Measurements from ENCODE around the gene PDE3B. TPM values are rescaled to one million over a fixed set of nuclear protein-coding genes. Genes with fewer than 3 reads are reported as not detected.

The PDE3B gene
- polyA plus RNA-seq, 1 of the 3 experiments (the other 2 are of a cell fraction) = 0.26 TPM

DNA sequence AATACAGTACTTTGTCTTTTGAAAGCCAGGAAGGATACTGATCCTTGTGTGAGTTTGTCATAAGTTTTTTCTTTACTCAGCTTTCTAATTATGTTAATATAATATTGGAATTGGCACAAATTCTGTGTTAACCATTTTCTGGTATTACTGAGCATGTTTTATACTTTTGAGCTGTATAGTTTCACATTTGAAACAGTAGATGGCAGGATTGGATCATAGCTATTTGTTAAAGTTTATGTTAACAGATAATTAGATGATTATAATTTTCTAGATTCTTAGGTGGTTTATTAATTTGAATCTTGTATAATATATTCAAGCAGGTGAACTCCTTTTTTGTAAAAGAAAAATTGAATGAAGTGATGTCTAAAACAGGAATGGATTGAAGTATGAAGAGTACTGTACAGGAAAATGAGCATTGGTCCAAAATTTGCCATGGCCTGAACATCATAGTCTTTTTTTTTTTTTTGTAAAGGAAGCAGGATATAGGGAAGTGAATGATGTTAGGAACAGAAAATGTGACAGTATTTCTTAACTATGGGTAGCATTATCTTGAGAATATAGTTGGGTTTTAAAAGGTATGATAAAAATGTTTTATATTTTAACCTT, 146.4 kb downstream of the PDE3B start:
- Histone ChIP-seq H3K4me3 (ENCODE audit: low read depth in 2 of 2, low read length in 1 of 2) (no peak overlapping the region), H2AFZ (ENCODE audit: low read depth) (no peak overlapping the region), H3K9me2 (no peaks in the 10 kb centered on the region), H3K27ac (ENCODE audit: low read depth in 2 of 2, low read length in 1 of 2) (no peak overlapping the region), H3K27me3 (ENCODE audit: insufficient read depth) (no peaks in the 10 kb centered on the region), H3K79me2 (ENCODE audit: insufficient read depth) (no peaks in the 10 kb centered on the region), H4K20me1 (ENCODE audit: insufficient read depth) (no peaks in the 10 kb centered on the region), H3K4me2 (no peak overlapping the region), H3K36me3 (replicated peaks in 1 of 2; ENCODE audit: control insufficient read depth in 1 of 2, insufficient read depth in 2 of 2, low read length in 1 of 2) (no peaks in the 10 kb centered on the region), H3F3A (replicated peaks; ENCODE audit: insufficient read depth) (no peaks in the 10 kb centered on the region), H3K9me3 (no peaks in the 10 kb centered on the region), H3K4me1 (ENCODE audit: control insufficient read depth in 1 of 2, insufficient read depth in 2 of 2, low read depth in 1 of 2, low read length in 1 of 2) (no peaks in the 10 kb centered on the region; a peak in 1 of 4 replicates), H3K9ac (no peak overlapping the region)
- DNase-seq = no peak
- TF ChIP-seq MEF2A (IDR thresholded peaks at IDR 0.05; ENCODE audit: borderline replicate concordance, low read depth) = no peak
- no peak for TF ChIP-seq FOSL2 (IDR thresholded peaks at IDR 0.05; ENCODE audit: borderline replicate concordance, low read depth)
- no peak for TF ChIP-seq TAF1 (IDR thresholded peaks at IDR 0.05; ENCODE audit: borderline replicate concordance, low read depth, low read length)
- TF ChIP-seq SIN3A (IDR thresholded peaks at IDR 0.05; ENCODE audit: borderline replicate concordance, low read depth, low read length) = no peak
- no peak for TF ChIP-seq RFX5 (IDR thresholded peaks at IDR 0.05; ENCODE audit: low read length)
- TF ChIP-seq, protein P1, sequence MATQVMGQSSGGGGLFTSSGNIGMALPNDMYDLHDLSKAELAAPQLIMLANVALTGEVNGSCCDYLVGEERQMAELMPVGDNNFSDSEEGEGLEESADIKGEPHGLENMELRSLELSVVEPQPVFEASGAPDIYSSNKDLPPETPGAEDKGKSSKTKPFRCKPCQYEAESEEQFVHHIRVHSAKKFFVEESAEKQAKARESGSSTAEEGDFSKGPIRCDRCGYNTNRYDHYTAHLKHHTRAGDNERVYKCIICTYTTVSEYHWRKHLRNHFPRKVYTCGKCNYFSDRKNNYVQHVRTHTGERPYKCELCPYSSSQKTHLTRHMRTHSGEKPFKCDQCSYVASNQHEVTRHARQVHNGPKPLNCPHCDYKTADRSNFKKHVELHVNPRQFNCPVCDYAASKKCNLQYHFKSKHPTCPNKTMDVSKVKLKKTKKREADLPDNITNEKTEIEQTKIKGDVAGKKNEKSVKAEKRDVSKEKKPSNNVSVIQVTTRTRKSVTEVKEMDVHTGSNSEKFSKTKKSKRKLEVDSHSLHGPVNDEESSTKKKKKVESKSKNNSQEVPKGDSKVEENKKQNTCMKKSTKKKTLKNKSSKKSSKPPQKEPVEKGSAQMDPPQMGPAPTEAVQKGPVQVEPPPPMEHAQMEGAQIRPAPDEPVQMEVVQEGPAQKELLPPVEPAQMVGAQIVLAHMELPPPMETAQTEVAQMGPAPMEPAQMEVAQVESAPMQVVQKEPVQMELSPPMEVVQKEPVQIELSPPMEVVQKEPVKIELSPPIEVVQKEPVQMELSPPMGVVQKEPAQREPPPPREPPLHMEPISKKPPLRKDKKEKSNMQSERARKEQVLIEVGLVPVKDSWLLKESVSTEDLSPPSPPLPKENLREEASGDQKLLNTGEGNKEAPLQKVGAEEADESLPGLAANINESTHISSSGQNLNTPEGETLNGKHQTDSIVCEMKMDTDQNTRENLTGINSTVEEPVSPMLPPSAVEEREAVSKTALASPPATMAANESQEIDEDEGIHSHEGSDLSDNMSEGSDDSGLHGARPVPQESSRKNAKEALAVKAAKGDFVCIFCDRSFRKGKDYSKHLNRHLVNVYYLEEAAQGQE (IDR thresholded peaks at IDR 0.05; ENCODE audit: low read depth, low read length) = no peak
- no peak for TF ChIP-seq YY1 (IDR thresholded peaks at IDR 0.05; ENCODE audit: low read depth)
- TF ChIP-seq CHD2 (IDR thresholded peaks at IDR 0.05; ENCODE audit: low read length, partially characterized antibody) = no peak
- TF ChIP-seq SMC3 (IDR thresholded peaks at IDR 0.05; ENCODE audit: low read depth, low read length) = peak; percentile 22; the same call in 1 of the 2 replicates
- TF ChIP-seq NRF1 (IDR thresholded peaks at IDR 0.05; ENCODE audit: low read depth, low read length) = no peak
- TF ChIP-seq, protein P2, sequence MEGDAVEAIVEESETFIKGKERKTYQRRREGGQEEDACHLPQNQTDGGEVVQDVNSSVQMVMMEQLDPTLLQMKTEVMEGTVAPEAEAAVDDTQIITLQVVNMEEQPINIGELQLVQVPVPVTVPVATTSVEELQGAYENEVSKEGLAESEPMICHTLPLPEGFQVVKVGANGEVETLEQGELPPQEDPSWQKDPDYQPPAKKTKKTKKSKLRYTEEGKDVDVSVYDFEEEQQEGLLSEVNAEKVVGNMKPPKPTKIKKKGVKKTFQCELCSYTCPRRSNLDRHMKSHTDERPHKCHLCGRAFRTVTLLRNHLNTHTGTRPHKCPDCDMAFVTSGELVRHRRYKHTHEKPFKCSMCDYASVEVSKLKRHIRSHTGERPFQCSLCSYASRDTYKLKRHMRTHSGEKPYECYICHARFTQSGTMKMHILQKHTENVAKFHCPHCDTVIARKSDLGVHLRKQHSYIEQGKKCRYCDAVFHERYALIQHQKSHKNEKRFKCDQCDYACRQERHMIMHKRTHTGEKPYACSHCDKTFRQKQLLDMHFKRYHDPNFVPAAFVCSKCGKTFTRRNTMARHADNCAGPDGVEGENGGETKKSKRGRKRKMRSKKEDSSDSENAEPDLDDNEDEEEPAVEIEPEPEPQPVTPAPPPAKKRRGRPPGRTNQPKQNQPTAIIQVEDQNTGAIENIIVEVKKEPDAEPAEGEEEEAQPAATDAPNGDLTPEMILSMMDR (IDR thresholded peaks at IDR 0.05) = peak; percentile 75
- TF ChIP-seq, protein P3, sequence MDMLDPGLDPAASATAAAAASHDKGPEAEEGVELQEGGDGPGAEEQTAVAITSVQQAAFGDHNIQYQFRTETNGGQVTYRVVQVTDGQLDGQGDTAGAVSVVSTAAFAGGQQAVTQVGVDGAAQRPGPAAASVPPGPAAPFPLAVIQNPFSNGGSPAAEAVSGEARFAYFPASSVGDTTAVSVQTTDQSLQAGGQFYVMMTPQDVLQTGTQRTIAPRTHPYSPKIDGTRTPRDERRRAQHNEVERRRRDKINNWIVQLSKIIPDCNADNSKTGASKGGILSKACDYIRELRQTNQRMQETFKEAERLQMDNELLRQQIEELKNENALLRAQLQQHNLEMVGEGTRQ (IDR thresholded peaks at IDR 0.05; ENCODE audit: borderline replicate concordance, low read depth, low read length) = no peak
- TF ChIP-seq, protein P4, sequence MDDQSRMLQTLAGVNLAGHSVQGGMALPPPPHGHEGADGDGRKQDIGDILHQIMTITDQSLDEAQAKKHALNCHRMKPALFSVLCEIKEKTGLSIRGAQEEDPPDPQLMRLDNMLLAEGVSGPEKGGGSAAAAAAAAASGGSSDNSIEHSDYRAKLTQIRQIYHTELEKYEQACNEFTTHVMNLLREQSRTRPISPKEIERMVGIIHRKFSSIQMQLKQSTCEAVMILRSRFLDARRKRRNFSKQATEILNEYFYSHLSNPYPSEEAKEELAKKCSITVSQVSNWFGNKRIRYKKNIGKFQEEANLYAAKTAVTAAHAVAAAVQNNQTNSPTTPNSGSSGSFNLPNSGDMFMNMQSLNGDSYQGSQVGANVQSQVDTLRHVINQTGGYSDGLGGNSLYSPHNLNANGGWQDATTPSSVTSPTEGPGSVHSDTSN (IDR thresholded peaks at IDR 0.05) = no peak
- TF ChIP-seq GABPA (IDR thresholded peaks at IDR 0.05; ENCODE audit: low read depth) = no peak
- peak; percentile 61 for TF ChIP-seq RAD21 (IDR thresholded peaks at IDR 0.05; ENCODE audit: low read length)
- no peak for TF ChIP-seq TCF12 (IDR thresholded peaks at IDR 0.05)
- TF ChIP-seq, protein P5, sequence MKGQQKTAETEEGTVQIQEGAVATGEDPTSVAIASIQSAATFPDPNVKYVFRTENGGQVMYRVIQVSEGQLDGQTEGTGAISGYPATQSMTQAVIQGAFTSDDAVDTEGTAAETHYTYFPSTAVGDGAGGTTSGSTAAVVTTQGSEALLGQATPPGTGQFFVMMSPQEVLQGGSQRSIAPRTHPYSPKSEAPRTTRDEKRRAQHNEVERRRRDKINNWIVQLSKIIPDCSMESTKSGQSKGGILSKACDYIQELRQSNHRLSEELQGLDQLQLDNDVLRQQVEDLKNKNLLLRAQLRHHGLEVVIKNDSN (IDR thresholded peaks at IDR 0.05; ENCODE audit: borderline replicate concordance, low read depth) = no peak
- TF ChIP-seq, protein P6, sequence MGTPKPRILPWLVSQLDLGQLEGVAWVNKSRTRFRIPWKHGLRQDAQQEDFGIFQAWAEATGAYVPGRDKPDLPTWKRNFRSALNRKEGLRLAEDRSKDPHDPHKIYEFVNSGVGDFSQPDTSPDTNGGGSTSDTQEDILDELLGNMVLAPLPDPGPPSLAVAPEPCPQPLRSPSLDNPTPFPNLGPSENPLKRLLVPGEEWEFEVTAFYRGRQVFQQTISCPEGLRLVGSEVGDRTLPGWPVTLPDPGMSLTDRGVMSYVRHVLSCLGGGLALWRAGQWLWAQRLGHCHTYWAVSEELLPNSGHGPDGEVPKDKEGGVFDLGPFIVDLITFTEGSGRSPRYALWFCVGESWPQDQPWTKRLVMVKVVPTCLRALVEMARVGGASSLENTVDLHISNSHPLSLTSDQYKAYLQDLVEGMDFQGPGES (IDR thresholded peaks at IDR 0.05; ENCODE audit: low read depth, low read length) = no peak
- ChIA-PET CTCF (interaction anchor here (0.6 to 4.5 kb wide), 20 partner anchors 12 to 311 kb away, joined by 3 to 69 read pairs (median 3); partner anchors contain the start of gene CALCB), POLR2A (no interaction called here)

Data from SK-N-SH (cell line).